IMR-90 (cell line): ENCODE data around the gene MAVS. TPM values are rescaled to one million over a fixed set of nuclear protein-coding genes. Genes with fewer than 3 reads are reported as not detected.

ENCODE experiments used
- ATAC-seq: fragments of 200-7000 bp; cut with Tn5 transposase; 2 replicates; pipeline ENCODE4 v1.9.1; 2020; ENCODE audit warnings: low read depth, mild to moderate bottlenecking, moderate library complexity
- BruUV-seq: library from RNA; stranded (reverse); fragments of 400-500 nt; replicated peaks from 2 replicates; lab custom pipeline; 2021; lab: Mats Ljungman, UMichigan
- CTCF ChIA-PET: fragments of 300-600 bp; formaldehyde crosslinking; extraction: SDS; loops from one replicate; lab custom pipeline; 2021; ENCODE audit warnings: antibody characterized with exemption; lab: Yijun Ruan, JAX
- POLR2A ChIA-PET: fragments of 300-600 bp; sonication (Branson Sonifier 250); formaldehyde crosslinking; loops from one replicate; lab custom pipeline; 2022; ENCODE audit warnings: antibody characterized with exemption; ENCODE audit not compliant: unreplicated experiment; lab: Charles Lee
- DNase-seq: peaks from one replicate; pipeline ENCODE4 v3.0.0; 2013
- H2AFZ ChIP-seq: replicated peaks from 2 replicates; pipeline ENCODE3; 2013; ENCODE audit warnings: low read length, mild to moderate bottlenecking; ENCODE audit not compliant: poor library complexity
- H2AK5ac ChIP-seq: 2 replicates; pipeline ENCODE4 v1.6.1; 2013; ENCODE audit warnings: low read depth, low read length, inconsistent platforms
- H2AK9ac ChIP-seq: replicated peaks from 2 replicates; pipeline ENCODE3; 2013; ENCODE audit warnings: mild to moderate bottlenecking, low read depth, low read length, moderate library complexity; ENCODE audit not compliant: poor library complexity
- H2BK120ac ChIP-seq: 2 replicates; pipeline ENCODE4 v1.6.1; 2013; ENCODE audit warnings: low read depth, low read length, inconsistent platforms
- H2BK15ac ChIP-seq: 3 replicates; pipeline ENCODE4 v1.6.1; 2013; ENCODE audit warnings: low read depth, low read length, inconsistent platforms
- H2BK20ac ChIP-seq: 2 replicates; pipeline ENCODE4 v1.6.1; 2013; ENCODE audit warnings: low read depth, mild to moderate bottlenecking, inconsistent platforms, low read length, moderate library complexity
- H2BK5ac ChIP-seq: 2 replicates; pipeline ENCODE4 v1.6.1; 2013; ENCODE audit warnings: mild to moderate bottlenecking, low read depth, low read length, inconsistent platforms; ENCODE audit not compliant: poor library complexity, severe bottlenecking
- H3K14ac ChIP-seq: replicated peaks from 2 replicates; pipeline ENCODE4 v1.6.1; 2013; ENCODE audit warnings: low read depth, low read length, inconsistent platforms
- H3K18ac ChIP-seq: 2 replicates; pipeline ENCODE4 v1.6.1; 2013; ENCODE audit warnings: low read depth, low read length, control low read depth
- H3K23ac ChIP-seq: 2 replicates; pipeline ENCODE4 v1.6.1; 2013; ENCODE audit warnings: low read depth, low read length, inconsistent platforms
- H3K27ac ChIP-seq: 2 replicates; pipeline ENCODE4 v1.5.1; 2013; ENCODE audit warnings: mild to moderate bottlenecking, control low read depth, low read length; ENCODE audit not compliant: insufficient read depth
- H3K27me3 ChIP-seq: 2 replicates; pipeline ENCODE4 v1.6.1; 2013; ENCODE audit warnings: low read length; ENCODE audit not compliant: control insufficient read depth, insufficient read depth
- H3K36me3 ChIP-seq: 2 replicates; pipeline ENCODE4 v1.6.1; 2013; ENCODE audit warnings: low read length, mixed read lengths; ENCODE audit not compliant: control insufficient read depth, insufficient read depth
- H3K4ac ChIP-seq: 2 replicates; pipeline ENCODE4 v1.6.1; 2013; ENCODE audit warnings: low read depth, low read length, inconsistent platforms
- H3K4me1 ChIP-seq: 2 replicates; pipeline ENCODE4 v1.6.1; 2013; ENCODE audit warnings: low read length, mixed read lengths; ENCODE audit not compliant: control insufficient read depth, insufficient read depth
- H3K4me2 ChIP-seq: 2 replicates; pipeline ENCODE4 v1.6.1; 2013; ENCODE audit warnings: low read depth, mild to moderate bottlenecking, control low read depth, low read length, moderate library complexity
- H3K4me3 ChIP-seq: 2 replicates; pipeline ENCODE4 v1.5.1; 2013; ENCODE audit warnings: low read depth, mild to moderate bottlenecking, control low read depth, low read length, moderate library complexity; ENCODE audit not compliant: insufficient read depth
- H3K56ac ChIP-seq: 2 replicates; pipeline ENCODE4 v1.6.1; 2013; ENCODE audit warnings: low read length, inconsistent platforms; ENCODE audit not compliant: insufficient read depth; ENCODE audit errors: extremely low read depth
- H3K79me1 ChIP-seq, 2 experiments: 2 replicates each; pipeline ENCODE4 v1.6.1; 2013; ENCODE audit warnings: low read length in 2 of 2, inconsistent platforms in 1 of 2, low read depth in 1 of 2
- H3K9ac ChIP-seq: 2 replicates; pipeline ENCODE4 v1.6.1; 2013; ENCODE audit warnings: low read depth, low read length, control low read depth
- H3K9me1 ChIP-seq: 2 replicates; pipeline ENCODE4 v1.6.1; 2013; ENCODE audit warnings: low read length, inconsistent platforms; ENCODE audit not compliant: insufficient read depth
- H3K9me3 ChIP-seq: 2 replicates; pipeline ENCODE4 v1.6.1; 2013; ENCODE audit warnings: low read length; ENCODE audit not compliant: control insufficient read depth, insufficient read depth
- H4K20me1 ChIP-seq: 2 replicates; pipeline ENCODE4 v1.6.1; 2013; ENCODE audit warnings: low read length, inconsistent platforms; ENCODE audit not compliant: insufficient read depth
- H4K5ac ChIP-seq: 2 replicates; pipeline ENCODE4 v1.6.1; 2013; ENCODE audit warnings: mild to moderate bottlenecking, low read depth, low read length, control low read depth
- H4K8ac ChIP-seq, 2 experiments: 2 replicates each; pipeline ENCODE4 v1.6.1; 2013; ENCODE audit warnings: low read depth in 2 of 2, low read length in 2 of 2, control low read depth in 1 of 2, inconsistent platforms in 1 of 2
- H4K91ac ChIP-seq: 2 replicates; pipeline ENCODE4 v1.6.1; 2013; ENCODE audit warnings: low read depth, low read length, inconsistent platforms; ENCODE audit not compliant: insufficient read depth
- CEBPB ChIP-seq: IDR thresholded peaks from 2 replicates; pipeline ENCODE4 v1.6.1; 2012; ENCODE audit warnings: low read depth, low read length, improper control_type of control experiment
- ELK1 ChIP-seq: fragments of 150-350 bp; IDR thresholded peaks from 2 replicates; pipeline ENCODE4 v1.6.1; 2016; ENCODE audit warnings: low read depth, mild to moderate bottlenecking, low read length, moderate library complexity, borderline replicate concordance
- FOS ChIP-seq: fragments of 150-350 bp; IDR thresholded peaks from 2 replicates; pipeline ENCODE4 v1.6.1; 2016; ENCODE audit warnings: low read depth, low read length
- MXI1 ChIP-seq: IDR thresholded peaks from 2 replicates; pipeline ENCODE4 v1.6.1; 2012; ENCODE audit warnings: low read depth, mild to moderate bottlenecking, low read length, moderate library complexity, borderline replicate concordance
- POLR2A ChIP-seq: IDR thresholded peaks from 2 replicates; pipeline ENCODE4 v1.6.1; 2012; ENCODE audit warnings: mild to moderate bottlenecking, low read depth, low read length
- RCOR1 ChIP-seq: IDR thresholded peaks from 2 replicates; pipeline ENCODE4 v1.6.1; 2012; ENCODE audit warnings: mild to moderate bottlenecking, low read length, improper control_type of control experiment; ENCODE audit not compliant: insufficient replicate concordance
- SMC3 ChIP-seq: fragments of 150-350 bp; IDR thresholded peaks from 2 replicates; pipeline ENCODE4 v1.6.1; 2016; ENCODE audit warnings: low read depth, mild to moderate bottlenecking, antibody characterized with exemption, low read length, moderate library complexity
- USF2 ChIP-seq: fragments of 150-350 bp; IDR thresholded peaks from 2 replicates; pipeline ENCODE4 v1.6.1; 2017; ENCODE audit warnings: mild to moderate bottlenecking, antibody characterized with exemption, low read length, low read depth
- WGBS, 2 experiments: methylation state at CpG; one replicate each; pipeline versions ENCODE4 v1.1.5 to v1.1.7; 2013; ENCODE audit warnings: missing lambda C conversion rate in 2 of 2; ENCODE audit not compliant: insufficient read length in 1 of 2; ENCODE audit errors: extremely low coverage in 2 of 2; 5-methylcytosine and 5-hydroxymethylcytosine counted together
- dilution Hi-C: fragments of 300-500 bp; cut with HindIII; formaldehyde crosslinking; loops from one replicate; pipeline ENCODE4 v1.14.3; 2018; ENCODE audit warnings: low sequenced_read_pairs; ENCODE audit not compliant: unreplicated experiment
- in situ Hi-C: fragments of 300-500 bp; cut with MboI; formaldehyde crosslinking; loops from 3 replicates; pipeline ENCODE4 v1.14.3; 2019; ENCODE audit warnings: low sequenced_read_pairs, inconsistent platforms, mixed read lengths
- intact Hi-C: fragments of 100-400 bp; cut with micrococcal nuclease; formaldehyde crosslinking; loops from 2 replicates; pipeline ENCODE4 v1.10.0; 2022
- polyA plus RNA-seq, 3 experiments: library from polyadenylated mRNA; depleted of rRNA; stranded (reverse); fragments of >200 nt; gene quantifications; 2 replicates each; pipeline ENCODE4 v1.2.3, GENCODE V29; 2012; ENCODE audit warnings: low replicate concordance in 1 of 3
- total RNA-seq: library from RNA; depleted of rRNA; stranded (reverse); fragments of >200 nt; gene quantifications from 2 replicates; pipeline ENCODE4 v1.2.3, GENCODE V29; 2012

The MAVS gene
- total and polyA plus RNA-seq, 2 of the 4 experiments (the other 2 are of a cell fraction), result 10.4 to 15.6 TPM

- BruUV-seq, result no TSS peak
- Histone ChIP-seq H4K91ac (no peak overlapping the region), H3K23ac (no peak overlapping the region; the same call in 1 of the 2 replicates), H3K4ac (no peak overlapping the region), H3K18ac (no peak overlapping the region), H2AK9ac (no peak overlapping the region), H2BK120ac (no peak overlapping the region), H3K36me3 (peaks cover 34% of the 10 kb centered on the region), H3K4me2 (no peak overlapping the region), H2BK5ac (no peak overlapping the region), H2AFZ (no peak overlapping the region), H4K20me1 (peaks cover 72% of the 10 kb centered on the region), H3K9ac (no peak overlapping the region), H3K27ac (peak overlapping the region; percentile 3; the same call in 1 of the 2 replicates), H3K4me1 (peaks cover 21% of the 10 kb centered on the region), H3K56ac (no peak overlapping the region), H3K14ac (no peak overlapping the region), H3K9me3 (no peaks in the 10 kb centered on the region), H2AK5ac (no peak overlapping the region), H3K9me1 (peaks cover 39% of the 10 kb centered on the region), H3K4me3 (no peak overlapping the region), H4K5ac (no peak overlapping the region), H2BK15ac (no peak overlapping the region), H2BK20ac (no peak overlapping the region), H3K79me1 (peaks cover 23 to 80% of the 10 kb centered on the region in 2 experiments; a peak in 3 of 4 replicates), H4K8ac (no peak overlapping the region), H3K27me3 (no peaks in the 10 kb centered on the region)
- in situ Hi-C loops (no loop called here), intact Hi-C loops (no loop called here), dilution Hi-C loops (no loop called here)
- POLR2A ChIA-PET, result no interaction called here
- DNase-seq, result peak; percentile 77
- no peak for TF ChIP-seq POLR2A
- TF ChIP-seq ELK1, result no peak
- TF ChIP-seq MXI1, result no peak
- no peak for TF ChIP-seq RCOR1
- TF ChIP-seq CEBPB, result peak; percentile 81
- no peak for TF ChIP-seq FOS
- TF ChIP-seq SMC3, result no peak
- TF ChIP-seq USF2, result no peak
- CTCF ChIA-PET, result no interaction called here
- WGBS, 2 experiments, result 100% methylated on average over 1 of the region's 2 CpGs; no CpG with 5 or more reads in 1 of the 2 experiments
- ATAC-seq, result peak; percentile 30; the same call in 1 of the 2 replicates
Measured at GRCh38 chr20:3923818-3924217, 77.2 kb downstream of the MAVS start.
